Keratinocyte (primary cell): ENCODE measurements around the gene PCDHGC4. TPM values are rescaled to one million over a fixed set of nuclear protein-coding genes. Genes with fewer than 3 reads are reported as not detected.

Source experiments
- DNase-seq: peaks from one replicate; pipeline ENCODE4 v3.0.0-alpha.2; 2011; ENCODE audit warnings: low read depth, missing footprints, low spot score
- FAIRE-seq: peaks from 2 replicates; lab custom pipeline; 2011; peaks lifted over from hg19 to GRCh38; lab: Jason Lieb, UNC
- H2AFZ ChIP-seq: 2 replicates; pipeline ENCODE4 v1.6.0; 2012; ENCODE audit warnings: low read length, control low read depth, inconsistent platforms; ENCODE audit not compliant: control insufficient read depth
- H3K27ac ChIP-seq: 2 replicates; pipeline ENCODE4 v1.5.1; 2011; ENCODE audit warnings: low read length; ENCODE audit not compliant: control insufficient read depth, insufficient read depth
- H3K27me3 ChIP-seq: 3 replicates; pipeline ENCODE4 v1.6.0; 2011; ENCODE audit warnings: low read length; ENCODE audit not compliant: control insufficient read depth, insufficient read depth; ENCODE audit errors: extremely low read depth
- H3K36me3 ChIP-seq, 2 experiments: 2 replicates in 1 of 2; 3 replicates in 1 of 2; pipeline ENCODE4 v1.5.1; 2011; ENCODE audit warnings: low read length in 2 of 2, mild to moderate bottlenecking in 1 of 2; ENCODE audit not compliant: control insufficient read depth in 2 of 2, insufficient read depth in 2 of 2; ENCODE audit errors: extremely low read depth in 1 of 2
- H3K4me1 ChIP-seq: 3 replicates; pipeline ENCODE4 v1.5.1; 2011; ENCODE audit warnings: low read length; ENCODE audit not compliant: control insufficient read depth, insufficient read depth; ENCODE audit errors: extremely low read depth
- H3K4me2 ChIP-seq: 3 replicates; pipeline ENCODE4 v1.6.0; 2011; ENCODE audit warnings: low read depth, low read length; ENCODE audit not compliant: control insufficient read depth, insufficient read depth; ENCODE audit errors: extremely low read depth
- H3K4me3 ChIP-seq, 3 experiments: fragments of 200-600 bp in 1 of 3; sonication (generic) in 1 of 3; 2 replicates in 2 of 3; 3 replicates in 1 of 3; pipeline ENCODE4 v1.5.1; 2011 to 2016; ENCODE audit warnings: low read length in 3 of 3, mild to moderate bottlenecking in 3 of 3, control low read depth in 2 of 3, inconsistent platforms in 1 of 3, low read depth in 1 of 3, mixed read lengths in 1 of 3, mixed run types in 1 of 3, moderate library complexity in 1 of 3; ENCODE audit not compliant: control insufficient read depth in 2 of 3, insufficient read depth in 2 of 3; ENCODE audit errors: extremely low read depth in 1 of 3
- H3K79me2 ChIP-seq: 2 replicates; pipeline ENCODE4 v1.6.0; 2012; ENCODE audit warnings: low read length; ENCODE audit not compliant: control insufficient read depth, insufficient read depth
- H3K9ac ChIP-seq: 3 replicates; pipeline ENCODE4 v1.6.0; 2011; ENCODE audit warnings: low read length; ENCODE audit not compliant: control insufficient read depth, insufficient read depth; ENCODE audit errors: extremely low read depth
- H3K9me1 ChIP-seq: 3 replicates; pipeline ENCODE4 v1.6.0; 2011; ENCODE audit warnings: low read length; ENCODE audit not compliant: control insufficient read depth, insufficient read depth; ENCODE audit errors: extremely low read depth
- H3K9me3 ChIP-seq: 2 replicates; pipeline ENCODE4 v1.5.1; 2012; ENCODE audit warnings: low read depth, low read length; ENCODE audit not compliant: control insufficient read depth
- H4K20me1 ChIP-seq: 3 replicates; pipeline ENCODE4 v1.6.0; 2011; ENCODE audit warnings: low read length; ENCODE audit not compliant: control insufficient read depth, insufficient read depth; ENCODE audit errors: extremely low read depth
- EZH2 ChIP-seq: IDR thresholded peaks from one replicate; pipeline ENCODE4 v1.6.1; 2012; ENCODE audit warnings: inconsistent platforms, mild to moderate bottlenecking, low read length, moderate library complexity
- dilution Hi-C: fragments of 300-500 bp; cut with MboI; formaldehyde crosslinking; loops from one replicate; pipeline ENCODE4 v1.7.0; 2020; ENCODE audit warnings: low sequenced_read_pairs; ENCODE audit not compliant: extremely low pct_ligation_motif_present
- polyA plus RNA-seq, 5 experiments: library from polyadenylated mRNA; depleted of rRNA in 3 of 5; stranded (reverse) in 3 of 5; stranded (forward) in 1 of 5; unstranded in 1 of 5; fragments of >200 nt; gene quantifications; 1 replicate in 1 of 5; 2 replicates in 3 of 5; 3 replicates in 1 of 5; pipeline versions ENCODE4 v1.2.1 to v1.2.3, GENCODE V29; 2011 to 2012; ENCODE audit warnings: missing spikeins in 2 of 5, low read depth in 1 of 5, low replicate concordance in 1 of 5
- TF ChIP-seq, protein P1 (sequence below), 3 experiments: IDR thresholded peaks in 1 of 3; conservative IDR thresholded peaks in 1 of 3; optimal IDR thresholded peaks in 1 of 3; 2 replicates in 2 of 3; 3 replicates in 1 of 3; pipeline versions ENCODE3 to v1.5.1; 2011; ENCODE audit warnings: low read length in 3 of 3, mild to moderate bottlenecking in 3 of 3, moderate library complexity in 2 of 3, control low read depth in 1 of 3, inconsistent platforms in 1 of 3; ENCODE audit not compliant: insufficient read depth in 2 of 3; ENCODE audit errors: extremely low read depth in 1 of 3

PCDHGC4 gene
- polyA plus RNA-seq, 1 donor (not counting 4 experiments of a cell fraction or from before 2014, with no cell fraction given): 0.13 TPM

DNA sequence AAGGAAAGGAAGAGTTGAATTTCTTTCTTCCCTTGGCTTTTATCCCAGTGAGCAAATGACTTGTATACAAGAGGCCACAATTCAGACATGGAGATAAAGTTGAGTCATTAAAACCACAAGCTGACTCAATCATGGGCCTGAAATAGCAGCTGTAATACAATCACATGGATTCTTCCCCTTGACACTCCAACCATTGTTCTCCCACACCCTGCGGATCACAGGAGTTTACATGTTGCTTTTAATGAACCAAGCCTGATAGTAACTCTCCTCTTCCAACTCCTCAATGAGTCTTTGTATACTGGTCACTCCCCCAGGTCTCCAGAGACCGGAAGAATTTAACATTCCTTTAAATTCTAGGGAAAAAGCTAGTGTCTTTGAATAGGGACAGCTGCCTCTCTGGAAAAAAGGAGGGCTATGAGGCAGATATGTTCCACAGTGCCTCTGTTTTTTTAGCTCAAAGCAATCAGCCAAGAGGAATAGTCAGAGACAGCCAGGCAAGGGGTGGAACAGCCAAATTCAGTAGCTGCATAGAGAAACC, 36.5 kb downstream of the PCDHGC4 start:
- Histone ChIP-seq H3K36me3 (peaks cover 21 to 57% of the 10 kb centered on the region in 2 experiments), H2AFZ (no peak overlapping the region), H3K27ac (peak overlapping the region; percentile 88), H3K9me3 (no peaks in the 10 kb centered on the region), H4K20me1 (no peaks in the 10 kb centered on the region), H3K27me3 (no peaks in the 10 kb centered on the region), H3K79me2 (no peaks in the 10 kb centered on the region), H3K4me2 (peak overlapping the region; percentile 23), H3K9me1 (no peaks in the 10 kb centered on the region), H3K4me3 (no peak overlapping the region), H3K4me1 (peaks cover 51% of the 10 kb centered on the region), H3K9ac (peak overlapping the region; percentile 65)
- dilution Hi-C loops: no loop called here
- DNase-seq: peak; percentile 96
- TF ChIP-seq EZH2: no peak
- TF ChIP-seq, protein P1, sequence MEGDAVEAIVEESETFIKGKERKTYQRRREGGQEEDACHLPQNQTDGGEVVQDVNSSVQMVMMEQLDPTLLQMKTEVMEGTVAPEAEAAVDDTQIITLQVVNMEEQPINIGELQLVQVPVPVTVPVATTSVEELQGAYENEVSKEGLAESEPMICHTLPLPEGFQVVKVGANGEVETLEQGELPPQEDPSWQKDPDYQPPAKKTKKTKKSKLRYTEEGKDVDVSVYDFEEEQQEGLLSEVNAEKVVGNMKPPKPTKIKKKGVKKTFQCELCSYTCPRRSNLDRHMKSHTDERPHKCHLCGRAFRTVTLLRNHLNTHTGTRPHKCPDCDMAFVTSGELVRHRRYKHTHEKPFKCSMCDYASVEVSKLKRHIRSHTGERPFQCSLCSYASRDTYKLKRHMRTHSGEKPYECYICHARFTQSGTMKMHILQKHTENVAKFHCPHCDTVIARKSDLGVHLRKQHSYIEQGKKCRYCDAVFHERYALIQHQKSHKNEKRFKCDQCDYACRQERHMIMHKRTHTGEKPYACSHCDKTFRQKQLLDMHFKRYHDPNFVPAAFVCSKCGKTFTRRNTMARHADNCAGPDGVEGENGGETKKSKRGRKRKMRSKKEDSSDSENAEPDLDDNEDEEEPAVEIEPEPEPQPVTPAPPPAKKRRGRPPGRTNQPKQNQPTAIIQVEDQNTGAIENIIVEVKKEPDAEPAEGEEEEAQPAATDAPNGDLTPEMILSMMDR (optimal IDR thresholded peaks at IDR 0.05 in 1 of 3, IDR thresholded peaks at IDR 0.05 in 1 of 3, conservative IDR thresholded peaks at IDR 0.05 in 1 of 3; ENCODE audit: extremely low read depth in 1 of 3, insufficient read depth in 2 of 3, low read length in 3 of 3): no peak
- peak; percentile 99 for FAIRE-seq

DNA sequence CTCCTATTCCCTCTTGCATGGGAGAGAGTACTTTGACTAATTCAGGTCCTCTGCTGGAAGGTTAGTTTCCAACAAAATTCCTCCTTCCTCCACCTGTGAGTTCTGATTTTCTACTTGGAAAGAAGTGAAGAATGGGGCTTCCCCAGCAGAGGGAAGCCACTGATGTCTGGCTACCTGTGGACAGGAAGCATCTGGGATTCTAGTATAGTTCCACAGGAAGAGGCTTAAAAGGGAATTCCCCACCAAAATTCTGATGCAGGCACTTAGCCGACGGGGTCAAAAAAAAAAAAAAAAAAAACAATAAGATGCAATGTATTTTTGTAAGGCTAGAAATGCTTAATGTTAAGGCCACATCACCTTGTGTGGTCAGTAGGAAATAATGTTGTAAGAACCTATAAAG, 37.5 kb downstream of the PCDHGC4 start:
- H3K9me1 ChIP-seq: no peaks in the 10 kb centered on the region
- FAIRE-seq: no peak
- peaks cover 23 to 56% of the 10 kb centered on the region in 2 experiments for H3K36me3 ChIP-seq
- no peaks in the 10 kb centered on the region for H3K79me2 ChIP-seq
- H3K4me3 ChIP-seq: no peak overlapping the region
- peaks cover 51% of the 10 kb centered on the region for H3K4me1 ChIP-seq
- no peak for DNase-seq
- H2AFZ ChIP-seq: no peak overlapping the region
- TF ChIP-seq EZH2: no peak
- TF ChIP-seq, protein P1 (optimal IDR thresholded peaks at IDR 0.05 in 1 of 3, IDR thresholded peaks at IDR 0.05 in 1 of 3, conservative IDR thresholded peaks at IDR 0.05 in 1 of 3; ENCODE audit: extremely low read depth in 1 of 3, insufficient read depth in 2 of 3, low read length in 3 of 3): no peak
- dilution Hi-C loops: no loop called here
- peak overlapping the region; percentile 9 for H3K4me2 ChIP-seq
- H3K27ac ChIP-seq: peak overlapping the region; percentile 88
- no peaks in the 10 kb centered on the region for H4K20me1 ChIP-seq
- no peaks in the 10 kb centered on the region for H3K27me3 ChIP-seq
- peak overlapping the region; percentile 65 for H3K9ac ChIP-seq
- no peaks in the 10 kb centered on the region for H3K9me3 ChIP-seq
